Left kidney (tissue), 8 donors: ENCODE results near the gene VPS13C. TPM values are rescaled to one million over a fixed set of nuclear protein-coding genes. Genes with fewer than 3 reads are reported as not detected.
A peak's percentile ranks its signal among the peaks of the same experiment; 100 is the strongest.

Experiments used
- DNase-seq: peaks from one replicate; pipeline ENCODE4 v3.0.0-alpha.2; 2013
- long read RNA-seq, 8 donors: transcript quantifications; one replicate each; lab custom pipeline, GENCODE V29; 2026
- polyA plus RNA-seq: library from polyadenylated mRNA; unstranded; fragments of 120-200 nt; gene quantifications from one replicate; pipeline ENCODE4 v1.2.1, GENCODE V29; 2013; ENCODE audit not compliant: insufficient read length

Gene VPS13C
- 64.7 TPM for polyA plus RNA-seq
- long read RNA-seq, donor 1, result 0 reads
- long read RNA-seq, donor 2, partial matches to known transcripts, result 0 of 1 reads
- long read RNA-seq, donor 2, other reads (novel, unspliced or antisense), result 0 of 1 reads
- long read RNA-seq, donor 3, partial matches to known transcripts, result 0 of 2 reads
- long read RNA-seq, donor 3, other reads (novel, unspliced or antisense), result 0 of 2 reads
- long read RNA-seq, donor 4, result 0 reads
- long read RNA-seq, donor 5, partial matches to known transcripts, result 0 of 2 reads
- long read RNA-seq, donor 5, other reads (novel, unspliced or antisense), result 0 of 2 reads
- long read RNA-seq, donor 6, result 0 reads
- long read RNA-seq, donor 7, partial matches to known transcripts, result 0 of 4 reads
- long read RNA-seq, donor 7, other reads (novel, unspliced or antisense), result 0 of 4 reads
- long read RNA-seq, donor 8, partial matches to known transcripts, result 0 of 1 reads
- long read RNA-seq, donor 8, other reads (novel, unspliced or antisense), result 0 of 1 reads

DNA sequence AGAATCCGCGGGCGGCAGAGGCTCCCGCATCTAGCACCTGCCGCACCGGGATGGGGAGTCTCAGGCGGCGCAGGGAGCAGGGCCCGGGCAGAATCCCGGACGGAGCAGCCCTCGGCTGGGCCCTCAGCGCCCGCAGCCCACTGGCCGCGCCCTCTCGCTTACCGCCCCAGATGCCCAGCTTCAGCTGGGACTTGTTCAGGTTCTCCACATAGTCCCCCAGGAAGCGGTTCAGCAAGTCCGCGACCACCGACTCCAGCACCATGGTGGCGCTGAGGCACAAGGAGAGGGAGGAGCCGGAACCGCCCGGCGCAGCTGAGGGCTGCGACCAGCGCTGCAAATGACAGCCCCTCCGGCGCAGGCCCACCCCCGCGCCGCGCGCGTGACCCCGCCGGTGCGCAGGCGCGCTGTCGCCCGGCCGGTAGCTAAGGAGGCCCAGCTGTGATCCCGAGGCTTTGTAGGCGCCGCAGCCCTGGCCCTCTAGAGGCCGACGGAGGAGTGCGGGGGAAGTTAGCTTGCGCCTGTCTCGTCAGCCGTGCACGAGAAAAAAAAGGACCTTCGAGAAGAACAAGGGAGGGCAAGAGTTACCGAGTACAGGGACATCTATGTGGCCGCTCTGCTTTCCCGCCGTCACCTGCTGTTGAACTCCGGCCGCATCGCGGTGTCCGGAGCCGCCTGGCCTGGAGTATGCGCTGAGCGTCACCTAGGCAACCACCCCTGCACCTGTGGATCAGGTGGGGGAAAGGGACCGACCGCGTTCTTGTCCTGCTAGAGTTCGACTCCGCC is at the start of gene VPS13C:
VPS13C (minus strand) TSS at position 335 of the 783 bp plus-strand sequence; CDS start at position 262, 73 bp downstream.
- DNase-seq, result peak; percentile 94

GRCh38 chr15:62109437-62109836 is 49.2 kb upstream of the VPS13C start:
- no peak for DNase-seq

GRCh38 chr15:62108411-62108810 is 48.2 kb upstream of the VPS13C start:
- no peak for DNase-seq

DNA sequence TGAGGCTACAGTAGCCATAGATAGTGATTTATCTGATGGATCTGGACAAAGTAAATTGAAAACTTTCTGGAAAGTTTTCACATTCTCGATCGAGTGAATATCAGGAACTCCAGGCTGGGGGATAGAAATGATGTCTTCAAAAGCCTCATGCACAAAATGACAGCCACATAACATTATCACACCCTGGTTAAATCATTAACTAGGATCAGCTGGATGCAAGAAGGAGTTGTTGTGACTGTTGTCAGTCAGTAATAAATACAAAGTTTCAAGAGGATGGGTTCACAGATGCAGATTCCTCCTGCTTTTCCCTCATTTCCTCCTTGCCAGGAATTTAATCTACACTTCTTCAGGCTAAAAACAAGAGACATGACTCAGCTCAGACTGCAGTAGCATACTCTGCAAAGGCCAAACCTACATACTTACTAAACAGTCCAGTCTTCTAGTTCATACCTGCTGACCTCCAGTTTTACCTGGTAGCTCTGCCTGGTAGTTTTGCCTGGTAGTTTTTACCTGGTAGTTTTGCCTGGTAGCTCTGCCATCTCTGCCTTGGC is 47.4 kb upstream of the VPS13C start:
- no peak for DNase-seq

DNA sequence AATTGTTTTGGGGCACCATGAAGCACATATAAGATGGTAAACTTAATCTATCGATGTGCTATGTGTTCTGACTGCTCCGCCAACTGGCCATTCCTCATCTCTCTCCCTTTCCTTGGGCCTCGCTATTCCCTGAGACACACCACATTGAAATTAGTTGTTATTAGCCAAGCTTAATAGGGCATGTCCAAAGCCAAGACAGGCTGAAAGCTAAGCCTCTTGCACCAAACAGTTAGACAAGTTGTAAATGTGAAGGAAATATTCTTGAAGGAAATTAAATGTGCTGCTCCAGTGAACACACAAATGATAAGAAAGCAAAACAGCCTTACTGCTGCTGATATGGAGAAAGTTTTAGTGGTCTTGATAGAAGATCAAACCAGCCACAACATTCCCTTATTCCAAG is 45.8 kb upstream of the VPS13C start:
- DNase-seq, result peak; percentile 37

GRCh38 chr15:62105266-62105665 is 45.0 kb upstream of the VPS13C start:
- DNase-seq, result no peak

GRCh38 chr15:62104846-62105245 is 44.6 kb upstream of the VPS13C start:
- no peak for DNase-seq

DNA sequence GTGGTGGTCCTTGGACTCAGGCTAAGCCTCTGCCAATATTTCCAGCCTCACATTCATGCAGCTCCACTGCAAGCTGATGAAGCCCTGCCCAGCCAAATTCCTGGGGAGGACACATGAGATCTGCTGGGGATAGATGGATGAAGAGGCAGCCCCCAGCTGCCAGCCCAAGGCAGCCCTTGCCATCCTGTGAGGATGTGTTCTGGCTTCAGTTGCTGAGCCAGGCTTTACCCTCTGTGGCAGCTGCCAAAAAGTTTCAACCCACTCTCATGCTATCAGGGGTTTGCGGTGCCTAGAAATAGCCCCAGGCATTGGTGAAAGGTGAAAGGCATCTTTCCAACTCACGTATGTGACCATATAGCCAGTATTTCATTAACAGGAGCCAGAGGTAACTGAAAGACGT is 44.2 kb upstream of the VPS13C start:
- DNase-seq, result no peak

- DNase-seq, result no peak
These were observed 43.2 kb upstream of the VPS13C start for GRCh38 chr15:62103431-62103830.

- no peak for DNase-seq
These were observed 38.9 kb upstream of the VPS13C start for GRCh38 chr15:62099094-62099601.

- DNase-seq, result no peak
These were observed 34.1 kb upstream of the VPS13C start for GRCh38 chr15:62094388-62094787.

DNA sequence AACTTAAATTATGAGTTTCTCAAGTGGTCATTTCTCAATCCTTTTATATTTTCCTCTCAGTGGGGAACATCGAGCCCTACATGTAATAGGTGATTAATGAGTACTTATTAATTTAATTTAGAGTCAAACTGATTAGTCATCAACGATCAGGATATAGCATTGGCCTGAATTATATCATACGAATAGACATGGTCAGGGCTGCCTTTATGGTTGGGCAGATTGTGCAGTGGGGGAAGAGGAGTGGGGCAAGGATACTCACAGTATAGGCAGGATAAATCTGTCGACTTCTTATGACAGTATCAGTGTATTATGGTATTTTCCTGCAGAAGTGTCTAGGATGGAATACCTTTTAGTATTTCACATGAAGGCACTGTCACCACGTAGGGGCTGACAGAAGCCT is 33.6 kb upstream of the VPS13C start:
- DNase-seq, result no peak

DNA sequence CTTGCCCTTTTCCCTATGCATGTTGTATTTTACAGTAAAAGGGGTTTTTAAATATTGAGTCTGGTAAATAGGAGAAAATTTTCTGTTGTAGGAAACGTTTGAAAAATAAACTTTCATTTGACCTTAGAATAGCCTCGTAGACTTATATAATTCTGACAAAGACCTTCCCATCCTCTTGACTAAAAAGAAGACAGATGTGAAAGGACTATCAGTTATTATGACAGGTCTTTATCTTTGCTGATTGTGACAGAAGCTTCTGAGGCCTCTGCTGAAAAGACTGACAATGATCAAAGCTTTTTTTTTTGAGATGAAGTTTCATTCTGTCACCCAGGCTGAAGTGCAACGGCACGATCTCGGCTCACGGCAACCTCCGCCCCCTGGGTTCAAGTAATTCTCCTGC is 30.7 kb upstream of the VPS13C start:
- DNase-seq, result no peak

- DNase-seq, result no peak
These were observed 29.4 kb upstream of the VPS13C start for GRCh38 chr15:62089616-62090015.

GRCh38 chr15:62088353-62088693 is 28.1 kb upstream of the VPS13C start:
- DNase-seq, result no peak

DNA sequence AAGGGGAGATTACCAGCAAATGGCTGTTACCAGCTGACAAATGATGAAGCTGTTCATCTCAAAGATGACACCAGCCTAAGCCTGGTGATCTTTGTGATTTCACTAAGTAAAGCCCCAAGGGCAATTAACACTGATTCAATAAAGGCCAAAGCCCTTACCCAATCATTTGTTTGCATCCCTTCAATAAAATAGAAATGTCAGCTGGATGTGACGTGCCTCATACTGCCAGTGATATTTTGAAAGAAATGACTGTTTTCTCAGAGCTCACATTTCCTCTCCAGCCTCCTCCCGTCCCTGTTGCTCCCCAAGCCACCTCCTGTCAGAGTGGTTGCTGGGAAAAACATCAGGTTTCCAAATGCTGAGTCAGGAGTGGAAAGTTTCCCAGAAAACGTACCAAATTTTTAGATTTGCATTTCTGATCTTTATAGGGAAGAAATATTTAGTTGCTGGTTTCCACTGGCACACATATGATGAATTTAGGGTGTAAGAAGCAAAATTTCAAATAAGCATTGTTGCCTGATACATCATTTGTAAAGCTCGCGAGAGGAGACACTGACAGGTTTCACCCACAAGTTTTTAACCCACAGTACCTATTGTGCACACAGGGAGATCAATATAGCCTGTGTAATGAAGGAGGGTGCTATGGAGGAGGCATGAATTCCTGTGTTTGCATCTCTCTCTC is 27.6 kb upstream of the VPS13C start:
- DNase-seq, result no peak

DNA sequence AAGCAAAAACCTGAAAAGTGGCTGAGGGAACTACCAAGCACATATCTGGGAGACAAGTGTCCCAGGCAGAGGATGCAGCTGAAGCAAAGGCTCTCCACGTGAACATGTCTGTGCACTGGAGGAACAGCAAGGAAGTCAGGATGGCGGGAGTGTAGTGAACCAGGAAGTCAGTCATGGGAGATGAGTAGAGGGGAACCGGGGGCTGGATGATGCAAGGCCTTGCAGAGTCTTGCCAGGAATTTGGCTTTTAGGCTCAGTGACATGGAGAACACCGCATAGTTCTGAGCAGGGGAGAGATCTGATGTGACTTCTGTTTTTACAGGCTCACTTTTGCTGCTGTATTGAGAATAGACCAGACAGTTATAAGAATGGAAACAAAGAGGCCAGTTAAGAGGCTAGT is 25.5 kb upstream of the VPS13C start:
- DNase-seq, result no peak

- DNase-seq, result no peak
These were observed 23.2 kb upstream of the VPS13C start for GRCh38 chr15:62083194-62084154.

GRCh38 chr15:62079594-62079993 is 19.3 kb upstream of the VPS13C start:
- DNase-seq, result no peak

DNA sequence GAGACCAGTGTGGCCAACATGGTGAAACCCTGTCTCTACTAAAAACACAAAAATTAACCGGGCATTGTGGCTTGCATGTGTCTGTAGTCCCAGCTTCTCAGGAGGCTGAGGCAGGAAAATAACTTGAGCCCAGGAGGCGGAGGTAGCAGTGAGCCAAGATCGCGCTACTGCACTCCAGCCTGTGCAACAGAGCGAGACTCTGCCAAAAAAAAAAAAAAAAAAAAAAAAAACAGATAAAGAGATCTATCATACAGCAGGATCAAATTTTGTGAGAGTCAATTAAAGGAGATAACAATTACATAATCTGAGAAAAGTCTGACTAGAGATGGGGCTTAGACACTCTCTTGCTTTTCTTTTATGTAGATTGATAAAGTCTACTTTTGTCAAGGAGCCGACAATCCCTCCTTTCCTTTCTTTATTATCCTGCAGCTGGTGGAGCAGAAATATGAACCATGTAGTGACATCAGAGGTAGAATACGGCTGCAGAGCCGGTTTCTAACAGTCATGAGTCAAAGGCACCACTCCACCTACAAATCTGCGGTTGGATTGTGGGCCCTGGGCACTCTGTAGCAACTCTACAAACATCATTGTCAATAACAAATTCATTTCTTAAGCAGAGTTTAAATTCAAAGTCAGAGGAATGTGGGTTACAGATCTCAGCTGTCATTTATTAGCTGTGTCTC is 15.5 kb upstream of the VPS13C start:
- DNase-seq, result no peak
